Panc1 (cell line): Measurements from ENCODE around the gene LRRC36. TPM values are rescaled to one million over a fixed set of nuclear protein-coding genes. Genes with fewer than 3 reads are reported as not detected.

Experiments
- ATAC-seq: fragments of 200-7000 bp; cut with Tn5 transposase; 2 replicates; pipeline ENCODE4 v1.9.1; 2020; ENCODE audit warnings: mild to moderate bottlenecking, moderate library complexity
- BruUV-seq: library from RNA; stranded (reverse); fragments of 400-500 nt; replicated peaks from 2 replicates; lab custom pipeline; 2021; lab: Mats Ljungman, UMichigan
- CTCF ChIA-PET: fragments of 300-600 bp; sonication (Branson Sonifier 250); formaldehyde crosslinking; loops from one replicate; lab custom pipeline; 2022; ENCODE audit warnings: antibody characterized with exemption; lab: Charles Lee
- POLR2A ChIA-PET: fragments of 300-600 bp; sonication (Branson Sonifier 250); formaldehyde crosslinking; loops from one replicate; lab custom pipeline; 2022; ENCODE audit warnings: antibody characterized with exemption; lab: Charles Lee
- DNase-seq: peaks from one replicate; pipeline ENCODE4 v3.0.0-alpha.2; 2010; ENCODE audit warnings: low read depth, low spot score
- H3K27ac ChIP-seq: 2 replicates; pipeline ENCODE4 v1.5.1; 2011; ENCODE audit warnings: mild to moderate bottlenecking, low read length, inconsistent platforms
- H3K27me3 ChIP-seq: fragments of 200-500 bp; sonication (Bioruptor generic); 2 replicates; pipeline ENCODE4 v1.6.0; 2014; ENCODE audit warnings: low read length, inconsistent platforms; ENCODE audit not compliant: control insufficient read depth, insufficient read depth
- H3K36me3 ChIP-seq: fragments of 200-500 bp; sonication (Bioruptor generic); 2 replicates; pipeline ENCODE4 v1.5.1; 2014; ENCODE audit warnings: inconsistent platforms, mild to moderate bottlenecking, low read length, moderate library complexity; ENCODE audit not compliant: control insufficient read depth, insufficient read depth
- H3K4me1 ChIP-seq: 2 replicates; pipeline ENCODE4 v1.5.1; 2011; ENCODE audit warnings: inconsistent platforms, mild to moderate bottlenecking, low read length, moderate library complexity; ENCODE audit not compliant: control insufficient read depth, insufficient read depth
- H3K4me3 ChIP-seq, 2 experiments: 2 replicates each; pipeline ENCODE4 v1.5.1; 2011 to 2012; ENCODE audit warnings: low read depth in 2 of 2, low read length in 2 of 2, mild to moderate bottlenecking in 2 of 2, inconsistent platforms in 1 of 2, moderate library complexity in 1 of 2
- H3K9me3 ChIP-seq: fragments of 200-500 bp; sonication (Bioruptor generic); 2 replicates; pipeline ENCODE4 v1.5.1; 2014; ENCODE audit warnings: low read depth, mild to moderate bottlenecking, inconsistent platforms, low read length, moderate library complexity; ENCODE audit not compliant: control insufficient read depth, insufficient read depth
- POLR2AphosphoS5 ChIP-seq: IDR thresholded peaks from 2 replicates; pipeline ENCODE4 v1.6.1; 2012; ENCODE audit warnings: mild to moderate bottlenecking, low read depth, low read length, moderate library complexity
- SIN3A ChIP-seq: IDR thresholded peaks from 2 replicates; pipeline ENCODE4 v1.6.1; 2012; ENCODE audit warnings: low read depth, mild to moderate bottlenecking, low read length, moderate library complexity, borderline replicate concordance; ENCODE audit not compliant: insufficient read depth
- TCF7L2 ChIP-seq: IDR thresholded peaks from 2 replicates; pipeline ENCODE4 v1.6.1; 2011; ENCODE audit warnings: mild to moderate bottlenecking, low read depth, low read length, inconsistent platforms
- in situ Hi-C: cut with HindIII; loops from 2 replicates; pipeline ENCODE4 v1.10.0; 2016; ENCODE audit warnings: low sequenced_read_pairs, low pct_unique_long_range_greater_than_20kb
- intact Hi-C: fragments of 100-400 bp; cut with micrococcal nuclease; formaldehyde crosslinking; loops from one replicate; pipeline ENCODE4 v1.10.0; 2022; ENCODE audit not compliant: unreplicated experiment
- total RNA-seq: library from RNA; stranded (reverse); gene quantifications from one replicate; pipeline ENCODE4 v1.2.1, GENCODE V29; 2021; ENCODE audit not compliant: unreplicated experiment
- TF ChIP-seq, protein P1 (sequence below): fragments of 450-650 bp; IDR thresholded peaks from 2 replicates; pipeline ENCODE4 v1.5.1; 2017; ENCODE audit warnings: mild to moderate bottlenecking
- TF ChIP-seq, protein P2 (sequence below), 2 experiments: IDR thresholded peaks; 2 replicates each; pipeline ENCODE4 v1.6.1; 2011 to 2012; ENCODE audit warnings: low read depth in 2 of 2, control low read depth in 1 of 2, low read length in 1 of 2, mild to moderate bottlenecking in 1 of 2, moderate library complexity in 1 of 2; ENCODE audit not compliant: insufficient read depth in 1 of 2

Gene LRRC36
- total RNA-seq, 1 experiment from 2014 or later = 0.54 TPM

DNA sequence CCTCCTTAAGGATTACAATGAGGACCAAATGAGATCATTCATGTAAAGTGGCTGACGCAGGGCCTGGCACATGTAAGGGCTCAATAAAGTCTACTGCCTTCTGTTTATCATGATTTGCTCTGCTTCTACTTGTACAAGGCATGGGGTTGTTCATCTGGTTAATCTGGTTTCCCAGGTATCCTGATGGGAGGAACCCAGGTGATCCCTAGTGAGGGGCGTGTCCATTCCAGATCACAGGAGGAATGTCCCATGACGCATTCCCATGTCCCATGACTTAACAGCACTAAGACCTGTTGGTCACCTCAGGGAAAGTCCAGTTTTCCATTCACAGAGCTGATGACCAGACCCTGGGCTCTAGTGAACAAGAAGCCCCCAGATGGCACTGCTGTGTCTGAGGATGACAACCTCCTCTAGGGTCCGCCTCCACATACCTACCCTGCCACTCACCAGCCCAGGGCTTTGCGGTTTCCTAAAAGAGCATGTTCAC, 78.2 kb downstream of the LRRC36 start:
- ChIA-PET CTCF (no interaction called here), POLR2A (no interaction called here)
- no peak for ATAC-seq
- TF ChIP-seq, protein P1, sequence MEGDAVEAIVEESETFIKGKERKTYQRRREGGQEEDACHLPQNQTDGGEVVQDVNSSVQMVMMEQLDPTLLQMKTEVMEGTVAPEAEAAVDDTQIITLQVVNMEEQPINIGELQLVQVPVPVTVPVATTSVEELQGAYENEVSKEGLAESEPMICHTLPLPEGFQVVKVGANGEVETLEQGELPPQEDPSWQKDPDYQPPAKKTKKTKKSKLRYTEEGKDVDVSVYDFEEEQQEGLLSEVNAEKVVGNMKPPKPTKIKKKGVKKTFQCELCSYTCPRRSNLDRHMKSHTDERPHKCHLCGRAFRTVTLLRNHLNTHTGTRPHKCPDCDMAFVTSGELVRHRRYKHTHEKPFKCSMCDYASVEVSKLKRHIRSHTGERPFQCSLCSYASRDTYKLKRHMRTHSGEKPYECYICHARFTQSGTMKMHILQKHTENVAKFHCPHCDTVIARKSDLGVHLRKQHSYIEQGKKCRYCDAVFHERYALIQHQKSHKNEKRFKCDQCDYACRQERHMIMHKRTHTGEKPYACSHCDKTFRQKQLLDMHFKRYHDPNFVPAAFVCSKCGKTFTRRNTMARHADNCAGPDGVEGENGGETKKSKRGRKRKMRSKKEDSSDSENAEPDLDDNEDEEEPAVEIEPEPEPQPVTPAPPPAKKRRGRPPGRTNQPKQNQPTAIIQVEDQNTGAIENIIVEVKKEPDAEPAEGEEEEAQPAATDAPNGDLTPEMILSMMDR = no peak
- TF ChIP-seq, protein P2, sequence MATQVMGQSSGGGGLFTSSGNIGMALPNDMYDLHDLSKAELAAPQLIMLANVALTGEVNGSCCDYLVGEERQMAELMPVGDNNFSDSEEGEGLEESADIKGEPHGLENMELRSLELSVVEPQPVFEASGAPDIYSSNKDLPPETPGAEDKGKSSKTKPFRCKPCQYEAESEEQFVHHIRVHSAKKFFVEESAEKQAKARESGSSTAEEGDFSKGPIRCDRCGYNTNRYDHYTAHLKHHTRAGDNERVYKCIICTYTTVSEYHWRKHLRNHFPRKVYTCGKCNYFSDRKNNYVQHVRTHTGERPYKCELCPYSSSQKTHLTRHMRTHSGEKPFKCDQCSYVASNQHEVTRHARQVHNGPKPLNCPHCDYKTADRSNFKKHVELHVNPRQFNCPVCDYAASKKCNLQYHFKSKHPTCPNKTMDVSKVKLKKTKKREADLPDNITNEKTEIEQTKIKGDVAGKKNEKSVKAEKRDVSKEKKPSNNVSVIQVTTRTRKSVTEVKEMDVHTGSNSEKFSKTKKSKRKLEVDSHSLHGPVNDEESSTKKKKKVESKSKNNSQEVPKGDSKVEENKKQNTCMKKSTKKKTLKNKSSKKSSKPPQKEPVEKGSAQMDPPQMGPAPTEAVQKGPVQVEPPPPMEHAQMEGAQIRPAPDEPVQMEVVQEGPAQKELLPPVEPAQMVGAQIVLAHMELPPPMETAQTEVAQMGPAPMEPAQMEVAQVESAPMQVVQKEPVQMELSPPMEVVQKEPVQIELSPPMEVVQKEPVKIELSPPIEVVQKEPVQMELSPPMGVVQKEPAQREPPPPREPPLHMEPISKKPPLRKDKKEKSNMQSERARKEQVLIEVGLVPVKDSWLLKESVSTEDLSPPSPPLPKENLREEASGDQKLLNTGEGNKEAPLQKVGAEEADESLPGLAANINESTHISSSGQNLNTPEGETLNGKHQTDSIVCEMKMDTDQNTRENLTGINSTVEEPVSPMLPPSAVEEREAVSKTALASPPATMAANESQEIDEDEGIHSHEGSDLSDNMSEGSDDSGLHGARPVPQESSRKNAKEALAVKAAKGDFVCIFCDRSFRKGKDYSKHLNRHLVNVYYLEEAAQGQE (IDR thresholded peaks at IDR 0.05; ENCODE audit: insufficient read depth in 1 of 2, low read depth in 2 of 2, low read length in 1 of 2) = no peak
- TF ChIP-seq TCF7L2 = no peak
- no peak for TF ChIP-seq SIN3A
- TF ChIP-seq POLR2AphosphoS5 = no peak
- DNase-seq = no peak
- no TSS peak for BruUV-seq
- H3K4me1 ChIP-seq = no peaks in the 10 kb centered on the region
- no peak overlapping the region for H3K4me3 ChIP-seq
- no peaks in the 10 kb centered on the region for H3K9me3 ChIP-seq
- intact Hi-C loops (no loop called here), in situ Hi-C loops (no loop called here)
- no peak overlapping the region for H3K27ac ChIP-seq
- H3K27me3 ChIP-seq = no peaks in the 10 kb centered on the region
- H3K36me3 ChIP-seq = no peaks in the 10 kb centered on the region

DNA sequence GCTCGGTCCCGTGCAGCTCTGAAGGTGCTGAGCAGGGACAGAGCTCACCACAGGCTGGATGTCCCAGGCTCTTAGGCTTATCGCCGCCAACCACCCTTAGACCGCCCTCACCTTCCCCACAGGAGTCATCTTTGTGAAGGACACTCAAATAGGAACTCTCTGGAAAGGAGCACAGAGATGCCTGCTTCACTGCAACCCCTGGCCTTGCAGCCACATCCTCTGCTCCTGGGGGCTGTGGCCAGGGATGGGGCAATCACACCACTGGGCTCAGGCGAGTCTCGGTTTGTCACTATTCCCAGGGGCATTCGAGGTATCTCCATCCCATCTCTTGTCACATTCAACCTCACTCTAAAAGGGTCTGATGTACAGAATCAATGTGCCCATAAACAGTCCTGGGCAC, 78.7 kb downstream of the LRRC36 start:
- Histone ChIP-seq H3K36me3 (no peaks in the 10 kb centered on the region), H3K27ac (no peak overlapping the region), H3K27me3 (no peaks in the 10 kb centered on the region), H3K4me3 (no peak overlapping the region), H3K9me3 (no peaks in the 10 kb centered on the region), H3K4me1 (no peaks in the 10 kb centered on the region)
- intact Hi-C loops = no loop called here
- TF ChIP-seq, protein P1 = no peak
- TF ChIP-seq, protein P2 (IDR thresholded peaks at IDR 0.05; ENCODE audit: insufficient read depth in 1 of 2, low read depth in 2 of 2, low read length in 1 of 2) = no peak
- no peak for TF ChIP-seq POLR2AphosphoS5
- TF ChIP-seq SIN3A = no peak
- TF ChIP-seq TCF7L2 = no peak
- in situ Hi-C loops = no loop called here
- ChIA-PET POLR2A (no interaction called here), CTCF (no interaction called here)
- no TSS peak for BruUV-seq
- no peak for DNase-seq
- no peak for ATAC-seq
